OCI-LY1 (cell line): ENCODE measurements around the gene HDHD3.
A peak's percentile ranks its signal among the peaks of the same experiment; 100 is the strongest.

Experiments
- H2AFZ ChIP-seq: fragments of 200-600 bp; sonication (generic), shearing (Covaris generic); 2 replicates; pipeline ENCODE4 v1.6.0; 2014; ENCODE audit warnings: antibody characterized with exemption, mild to moderate bottlenecking, low read length
- H3F3A ChIP-seq: fragments of 200-600 bp; sonication (generic), shearing (Covaris generic); 2 replicates; pipeline ENCODE4 v1.6.0; 2014; ENCODE audit warnings: mild to moderate bottlenecking, antibody characterized with exemption, low read length, moderate library complexity; ENCODE audit not compliant: insufficient read depth
- H3K27ac ChIP-seq: fragments of 200-600 bp; sonication (generic); 2 replicates; pipeline ENCODE4 v1.5.1; 2014; ENCODE audit warnings: low read length, mixed run types, mild to moderate bottlenecking, low read depth; ENCODE audit not compliant: poor library complexity, severe bottlenecking
- H3K27me3 ChIP-seq: fragments of 200-600 bp; sonication (generic); 2 replicates; pipeline ENCODE4 v1.6.0; 2014; ENCODE audit warnings: antibody characterized with exemption, mild to moderate bottlenecking, low read length, moderate library complexity; ENCODE audit not compliant: insufficient read depth
- H3K36me3 ChIP-seq: fragments of 200-600 bp; sonication (generic); 2 replicates; pipeline ENCODE4 v1.6.1; 2014; ENCODE audit warnings: mild to moderate bottlenecking, antibody characterized with exemption, low read length, moderate library complexity, mixed read lengths; ENCODE audit not compliant: insufficient read depth
- H3K4me1 ChIP-seq: fragments of 200-600 bp; sonication (generic); 2 replicates; pipeline ENCODE4 v1.5.1; 2014; ENCODE audit warnings: mild to moderate bottlenecking, low read length, moderate library complexity; ENCODE audit not compliant: insufficient read depth, severe bottlenecking
- H3K4me2 ChIP-seq: fragments of 200-600 bp; sonication (generic), shearing (Covaris generic); 2 replicates; pipeline ENCODE4 v1.6.1; 2014; ENCODE audit warnings: low read length
- H3K4me3 ChIP-seq: fragments of 200-600 bp; sonication (generic); 2 replicates; pipeline ENCODE4 v1.5.1; 2014; ENCODE audit warnings: low read length, low read depth, mild to moderate bottlenecking, mixed read lengths; ENCODE audit not compliant: poor library complexity, severe bottlenecking
- H3K79me2 ChIP-seq: fragments of 200-600 bp; shearing (Covaris generic); 2 replicates; pipeline ENCODE4 v1.6.1; 2016; ENCODE audit warnings: mixed run types, low read length, mixed read lengths; ENCODE audit not compliant: insufficient read depth
- H3K9ac ChIP-seq: fragments of 200-600 bp; sonication (generic), shearing (Covaris generic); 2 replicates; pipeline ENCODE4 v1.6.1; 2014; ENCODE audit warnings: mild to moderate bottlenecking, low read length, mixed read lengths
- H3K9me2 ChIP-seq: fragments of 200-600 bp; sonication (generic), shearing (Covaris generic); 2 replicates; pipeline ENCODE4 v1.6.1; 2014; ENCODE audit warnings: low read depth, mild to moderate bottlenecking, low read length, mixed read lengths
- H3K9me3 ChIP-seq: fragments of 200-600 bp; shearing (Covaris generic); 2 replicates; pipeline ENCODE4 v1.6.1; 2014; ENCODE audit warnings: low read length, mixed read lengths
- H4K20me1 ChIP-seq: fragments of 200-600 bp; sonication (generic), shearing (Covaris generic); 2 replicates; pipeline ENCODE4 v1.6.0; 2016; ENCODE audit warnings: mild to moderate bottlenecking, low read length; ENCODE audit not compliant: insufficient read depth
- EZH2 ChIP-seq: fragments of 200-600 bp; sonication (generic), shearing (Covaris generic); IDR thresholded peaks from 2 replicates; pipeline ENCODE4 v1.8.0; 2017; ENCODE audit warnings: borderline replicate concordance, mixed run types, mild to moderate bottlenecking, antibody characterized with exemption, low read length, moderate library complexity, mixed read lengths
- TF ChIP-seq, protein P1 (sequence below): fragments of 200-600 bp; sonication (generic), shearing (Covaris generic); IDR thresholded peaks from 2 replicates; pipeline ENCODE4 v1.5.1; 2017; ENCODE audit warnings: mild to moderate bottlenecking, antibody characterized with exemption, low read length, moderate library complexity, mixed read lengths

Gene HDHD3

DNA sequence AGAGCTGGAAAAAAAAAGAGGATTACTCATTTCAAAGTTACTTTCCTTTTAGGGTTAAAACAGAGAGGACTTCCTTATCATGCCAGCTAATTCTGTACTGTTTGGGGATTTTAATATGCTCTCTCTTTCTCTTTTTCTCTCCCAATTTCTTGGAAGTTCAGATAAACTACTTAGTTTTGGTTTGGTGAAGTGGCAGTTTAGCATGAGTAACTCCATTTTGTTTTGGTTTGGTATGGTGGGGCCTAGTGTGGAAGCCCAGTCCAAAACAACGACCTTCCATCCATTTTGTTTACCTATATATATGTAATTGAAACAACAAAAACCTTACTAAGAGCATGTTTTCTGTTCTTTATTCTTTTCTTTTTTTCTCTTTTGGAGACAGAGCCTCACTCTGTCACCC lies 31.1 kb downstream of the HDHD3 start:
- TF ChIP-seq, protein P1, sequence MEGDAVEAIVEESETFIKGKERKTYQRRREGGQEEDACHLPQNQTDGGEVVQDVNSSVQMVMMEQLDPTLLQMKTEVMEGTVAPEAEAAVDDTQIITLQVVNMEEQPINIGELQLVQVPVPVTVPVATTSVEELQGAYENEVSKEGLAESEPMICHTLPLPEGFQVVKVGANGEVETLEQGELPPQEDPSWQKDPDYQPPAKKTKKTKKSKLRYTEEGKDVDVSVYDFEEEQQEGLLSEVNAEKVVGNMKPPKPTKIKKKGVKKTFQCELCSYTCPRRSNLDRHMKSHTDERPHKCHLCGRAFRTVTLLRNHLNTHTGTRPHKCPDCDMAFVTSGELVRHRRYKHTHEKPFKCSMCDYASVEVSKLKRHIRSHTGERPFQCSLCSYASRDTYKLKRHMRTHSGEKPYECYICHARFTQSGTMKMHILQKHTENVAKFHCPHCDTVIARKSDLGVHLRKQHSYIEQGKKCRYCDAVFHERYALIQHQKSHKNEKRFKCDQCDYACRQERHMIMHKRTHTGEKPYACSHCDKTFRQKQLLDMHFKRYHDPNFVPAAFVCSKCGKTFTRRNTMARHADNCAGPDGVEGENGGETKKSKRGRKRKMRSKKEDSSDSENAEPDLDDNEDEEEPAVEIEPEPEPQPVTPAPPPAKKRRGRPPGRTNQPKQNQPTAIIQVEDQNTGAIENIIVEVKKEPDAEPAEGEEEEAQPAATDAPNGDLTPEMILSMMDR: no peak
- no peak for TF ChIP-seq EZH2
- no peak overlapping the region for H3K4me2 ChIP-seq

DNA sequence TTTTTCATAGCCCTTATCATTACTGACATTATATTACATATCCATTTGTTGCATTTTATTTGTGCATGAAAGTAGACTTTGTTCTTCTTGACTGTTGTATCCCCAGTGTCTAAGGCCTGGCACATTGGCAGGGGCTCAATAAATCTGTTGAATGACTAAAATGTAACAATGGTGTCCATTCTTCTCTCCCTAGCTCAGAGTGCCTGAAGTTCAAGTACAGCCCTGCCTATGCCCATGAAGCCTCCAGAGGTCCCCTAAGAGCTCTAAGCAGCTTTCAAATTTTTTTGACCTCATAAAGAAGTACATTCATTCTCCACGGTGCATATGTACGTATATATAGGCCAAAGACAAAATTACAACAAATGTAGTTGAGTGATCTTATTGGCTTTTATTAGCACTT lies 31.6 kb downstream of the HDHD3 start:
- Histone ChIP-seq H3K9me3 (no peaks in the 10 kb centered on the region), H3F3A (0 out of 2 replicates have a peak, but pooled peaks cover 7% of the 10 kb centered on the region), H3K36me3 (no peaks in the 10 kb centered on the region), H3K27ac (peak overlapping the region; percentile 28), H4K20me1 (no peaks in the 10 kb centered on the region), H3K4me1 (peaks cover 49% of the 10 kb centered on the region), H3K4me3 (no peak overlapping the region), H2AFZ (no peak overlapping the region), H3K9me2 (no peaks in the 10 kb centered on the region), H3K4me2 (no peak overlapping the region), H3K27me3 (no peaks in the 10 kb centered on the region), H3K9ac (no peak overlapping the region), H3K79me2 (no peaks in the 10 kb centered on the region)
- TF ChIP-seq, protein P1: no peak
- no peak for TF ChIP-seq EZH2

More for the DNA sequence above, 31.1 kb downstream of the HDHD3 start:
- no peak overlapping the region for H3K9ac ChIP-seq
- H2AFZ ChIP-seq: no peak overlapping the region
- no peaks in the 10 kb centered on the region for H3K27me3 ChIP-seq
- no peak overlapping the region for H3K4me3 ChIP-seq
- H4K20me1 ChIP-seq: no peaks in the 10 kb centered on the region
- H3F3A ChIP-seq: 0 out of 2 replicates have a peak, but pooled peaks cover 7% of the 10 kb centered on the region
- H3K27ac ChIP-seq: peak overlapping the region; percentile 28
- H3K79me2 ChIP-seq: no peaks in the 10 kb centered on the region
- no peaks in the 10 kb centered on the region for H3K9me3 ChIP-seq
- no peaks in the 10 kb centered on the region for H3K36me3 ChIP-seq
- H3K4me1 ChIP-seq: peaks cover 49% of the 10 kb centered on the region
- no peaks in the 10 kb centered on the region for H3K9me2 ChIP-seq

DNA sequence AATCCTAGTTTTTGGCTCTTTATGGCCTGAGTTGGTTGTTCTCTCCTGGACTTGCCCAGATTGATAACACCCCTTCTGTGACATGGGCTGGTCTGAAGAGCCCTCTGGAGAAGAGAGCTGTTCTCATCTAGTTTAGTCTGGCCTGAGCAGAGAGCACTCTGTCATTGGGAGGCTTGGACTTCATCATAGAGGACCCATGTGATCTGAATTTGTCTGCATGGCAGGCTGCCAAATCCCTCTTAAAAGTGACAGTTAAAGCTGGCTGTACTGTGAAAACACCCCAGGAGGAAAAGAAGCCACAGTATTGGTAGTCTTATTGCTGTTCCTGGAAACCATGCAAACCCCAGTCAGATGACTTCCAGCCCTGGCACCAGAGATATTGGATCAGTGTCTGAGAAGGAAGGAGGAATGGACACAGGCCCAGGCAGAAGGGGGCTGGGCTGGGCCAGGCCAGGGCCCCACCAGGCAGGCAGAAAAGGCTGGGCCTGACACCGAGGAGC lies 33.0 kb downstream of the HDHD3 start:
- TF ChIP-seq, protein P1: no peak
- TF ChIP-seq EZH2: no peak
- H3K27me3 ChIP-seq: peaks cover 4% of the 10 kb centered on the region; the same call in 1 of the 2 replicates
- no peaks in the 10 kb centered on the region for H3K9me2 ChIP-seq
- H3F3A ChIP-seq: 0 out of 2 replicates have a peak, but pooled peaks cover 7% of the 10 kb centered on the region
- H3K9ac ChIP-seq: peak overlapping the region; percentile 9; the same call in 1 of the 2 replicates
- H2AFZ ChIP-seq: peak overlapping the region; percentile 60; the same call in 1 of the 2 replicates
- H3K4me2 ChIP-seq: peak overlapping the region; percentile 27; the same call in 1 of the 2 replicates
- H3K79me2 ChIP-seq: no peaks in the 10 kb centered on the region
- H3K4me3 ChIP-seq: no peak overlapping the region
- no peaks in the 10 kb centered on the region for H3K36me3 ChIP-seq
- H4K20me1 ChIP-seq: no peaks in the 10 kb centered on the region
- peaks cover 48% of the 10 kb centered on the region for H3K4me1 ChIP-seq
- H3K27ac ChIP-seq: peak overlapping the region; percentile 69
- H3K9me3 ChIP-seq: no peaks in the 10 kb centered on the region
